D721Med (cell line): Measurements from ENCODE around the gene AMACR.
A peak's percentile ranks its signal among the peaks of the same experiment; 100 is the strongest.
"Not testable (repeated sequence)": the region's sequence is repeated elsewhere in the genome, so short reads cannot be mapped to it uniquely, and the experiment has no call there.

ENCODE experiments used
- DNase-seq: peaks from one replicate; pipeline ENCODE4 v3.0.0; 2011; ENCODE audit warnings: low spot score; ENCODE audit not compliant: insufficient read length
- FAIRE-seq: peaks from 2 replicates; lab custom pipeline; 2011; peaks lifted over from hg19 to GRCh38; lab: Jason Lieb, UNC
- CTCF ChIP-seq: IDR thresholded peaks from 2 replicates; pipeline ENCODE4 v1.5.1; 2012; ENCODE audit warnings: mild to moderate bottlenecking, control low read depth; ENCODE audit not compliant: insufficient read depth; ENCODE audit errors: missing control alignments

AMACR gene

GRCh38 chr5:33969572-33970452, 38.0 kb downstream of the AMACR start:
- no peak for FAIRE-seq
- TF ChIP-seq CTCF, result peak; percentile 45

GRCh38 chr5:33968211-33969005, 39.4 kb downstream of the AMACR start:
- DNase-seq (no peak), FAIRE-seq (no peak)

More at GRCh38 chr5:33969572-33970452, 38.0 kb downstream of the AMACR start:
- no peak for DNase-seq

GRCh38 chr5:33966805-33967204, 41.0 kb downstream of the AMACR start:
- no peak for FAIRE-seq

More at GRCh38 chr5:33968211-33969005, 39.4 kb downstream of the AMACR start:
- no peak for TF ChIP-seq CTCF

GRCh38 chr5:33964132-33964700, 43.6 kb downstream of the AMACR start:
- TF ChIP-seq CTCF, result no peak
- no peak for DNase-seq
- FAIRE-seq, result no peak

More at GRCh38 chr5:33966805-33967204, 41.0 kb downstream of the AMACR start:
- no peak for DNase-seq
- no peak for TF ChIP-seq CTCF

GRCh38 chr5:33958176-33958575, 49.7 kb downstream of the AMACR start:
- FAIRE-seq (no peak), DNase-seq (no peak)
- TF ChIP-seq CTCF, result no peak

- no peak for DNase-seq
- no peak for TF ChIP-seq CTCF
- FAIRE-seq, result no peak
These were observed 50.2 kb downstream of the AMACR start for GRCh38 chr5:33957577-33958150.

- not testable (repeated sequence) for DNase-seq, FAIRE-seq
These were observed 55.7 kb downstream of the AMACR start for GRCh38 chr5:33952175-33952574.
